Omental fat pad (tissue), 4 donors: ENCODE measurements around the gene TGFA. TPM values are rescaled to one million over a fixed set of nuclear protein-coding genes. Genes with fewer than 3 reads are reported as not detected.

ENCODE experiments used
- ATAC-seq: fragments of 150-250 bp; one replicate; pipeline ENCODE4 v1.9.1; 2016; ENCODE audit warnings: mild to moderate bottlenecking, moderate library complexity; ENCODE audit not compliant: low FRiP score
- DNase-seq: peaks from one replicate; pipeline ENCODE4 v3.0.0-alpha.2; 2019; ENCODE audit warnings: low spot score
- total RNA-seq, 4 donors: library from RNA; depleted of rRNA; stranded (reverse); fragments of >200 nt; gene quantifications; one replicate each; pipeline ENCODE4 v1.1.0, GENCODE V29; 2016
- TF ChIP-seq, protein P1 (sequence below), 3 donors: fragments of 450-650 bp; IDR thresholded peaks; one replicate each; pipeline ENCODE4 v1.5.1; 2016 to 2017; ENCODE audit warnings: antibody characterized with exemption in 3 of 3, mild to moderate bottlenecking in 3 of 3, moderate library complexity in 2 of 3

TGFA gene
- total RNA-seq, 4 donors from 2014 or later = 1.2 to 4.3 (median 1.9) TPM

DNA sequence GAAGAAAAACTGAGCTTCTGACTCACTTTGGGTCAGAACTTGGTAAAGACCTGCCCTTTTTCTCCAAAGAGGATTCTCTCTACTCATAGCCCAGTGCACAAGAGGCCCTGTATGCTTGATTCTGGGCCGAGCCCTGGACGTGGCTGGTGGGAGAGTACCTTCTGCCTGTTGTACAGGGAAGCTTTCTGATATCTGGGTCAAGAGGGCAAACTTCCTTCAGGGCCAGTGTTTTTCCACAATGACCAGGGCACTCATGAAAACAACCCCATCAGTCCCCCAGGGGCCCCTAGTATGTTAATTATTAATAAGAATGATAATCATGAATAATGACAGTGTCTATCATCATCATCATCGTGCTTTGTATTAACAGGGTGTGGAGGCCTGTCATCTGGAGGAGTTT, 90.0 kb downstream of the TGFA start:
- TF ChIP-seq, protein P1, sequence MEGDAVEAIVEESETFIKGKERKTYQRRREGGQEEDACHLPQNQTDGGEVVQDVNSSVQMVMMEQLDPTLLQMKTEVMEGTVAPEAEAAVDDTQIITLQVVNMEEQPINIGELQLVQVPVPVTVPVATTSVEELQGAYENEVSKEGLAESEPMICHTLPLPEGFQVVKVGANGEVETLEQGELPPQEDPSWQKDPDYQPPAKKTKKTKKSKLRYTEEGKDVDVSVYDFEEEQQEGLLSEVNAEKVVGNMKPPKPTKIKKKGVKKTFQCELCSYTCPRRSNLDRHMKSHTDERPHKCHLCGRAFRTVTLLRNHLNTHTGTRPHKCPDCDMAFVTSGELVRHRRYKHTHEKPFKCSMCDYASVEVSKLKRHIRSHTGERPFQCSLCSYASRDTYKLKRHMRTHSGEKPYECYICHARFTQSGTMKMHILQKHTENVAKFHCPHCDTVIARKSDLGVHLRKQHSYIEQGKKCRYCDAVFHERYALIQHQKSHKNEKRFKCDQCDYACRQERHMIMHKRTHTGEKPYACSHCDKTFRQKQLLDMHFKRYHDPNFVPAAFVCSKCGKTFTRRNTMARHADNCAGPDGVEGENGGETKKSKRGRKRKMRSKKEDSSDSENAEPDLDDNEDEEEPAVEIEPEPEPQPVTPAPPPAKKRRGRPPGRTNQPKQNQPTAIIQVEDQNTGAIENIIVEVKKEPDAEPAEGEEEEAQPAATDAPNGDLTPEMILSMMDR (IDR thresholded peaks at IDR 0.05) = no peak

DNA sequence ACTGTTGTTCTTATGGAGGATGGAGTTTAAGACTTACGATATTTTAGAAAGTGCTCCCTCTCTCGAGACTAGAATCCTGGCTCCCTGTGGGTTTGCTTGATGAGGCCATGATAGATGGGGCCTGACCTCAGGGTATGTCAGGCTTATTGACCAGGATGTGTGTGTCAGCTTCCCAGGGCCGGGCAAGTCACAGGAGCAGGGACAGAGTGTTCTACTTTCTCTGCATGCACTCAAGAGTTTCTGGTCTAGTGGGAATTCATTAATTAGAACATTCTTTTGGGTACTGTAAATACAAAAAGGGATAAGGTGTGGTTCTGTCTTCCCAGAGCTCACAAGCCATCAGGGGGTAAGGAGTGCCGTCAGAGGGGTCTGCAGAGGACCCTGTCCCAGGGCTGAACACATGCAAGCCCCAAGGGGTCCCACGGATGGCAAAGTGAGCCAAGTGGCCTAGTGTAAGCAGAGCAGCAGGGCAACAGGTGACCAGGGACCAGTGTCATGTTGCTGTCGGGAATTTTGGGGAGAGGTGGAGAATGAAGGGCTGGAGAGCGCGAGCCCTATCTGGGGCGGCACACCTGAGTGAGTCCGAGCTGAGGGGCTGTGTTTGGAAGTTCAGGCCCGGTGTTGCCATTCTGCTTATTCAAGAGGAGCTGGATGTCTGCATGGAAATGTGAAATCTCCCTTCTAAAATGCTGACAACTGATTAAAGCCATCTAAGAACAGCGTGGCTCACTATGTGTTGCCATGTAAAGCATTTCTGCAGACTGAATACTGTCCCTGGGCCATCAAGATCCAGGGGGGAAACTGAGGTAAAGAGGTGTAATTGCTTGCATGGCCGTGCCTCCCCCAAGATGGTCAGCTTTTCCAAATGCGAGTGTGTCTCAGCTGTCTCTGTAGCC, 91.4 kb downstream of the TGFA start:
- ATAC-seq (no peak), DNase-seq (no peak)
- TF ChIP-seq, protein P1 (IDR thresholded peaks at IDR 0.05) = no peak

More for the DNA sequence above, 90.0 kb downstream of the TGFA start:
- DNase-seq (no peak), ATAC-seq (no peak)

DNA sequence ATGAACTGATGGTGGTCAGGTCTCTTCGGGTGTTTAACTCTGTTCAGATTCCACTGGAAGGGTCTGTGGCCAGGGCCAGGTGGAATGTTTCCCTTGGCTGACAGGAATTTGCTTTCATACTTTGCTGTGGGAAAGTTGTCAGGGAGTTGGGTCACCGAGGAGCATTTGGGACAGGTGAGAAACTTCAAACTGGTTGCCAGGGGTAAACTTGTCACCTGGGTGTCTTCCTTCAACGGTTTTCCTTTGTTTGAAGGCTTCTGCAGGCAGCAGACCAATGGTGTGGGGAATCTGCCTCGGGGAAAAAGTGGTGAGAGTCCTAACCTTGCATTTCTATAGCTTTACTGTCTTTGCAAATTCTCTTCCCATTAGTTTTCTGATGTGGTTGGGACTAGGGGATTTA, 92.2 kb downstream of the TGFA start:
- TF ChIP-seq, protein P1 (IDR thresholded peaks at IDR 0.05) = no peak
- no peak for DNase-seq
- no peak for ATAC-seq

DNA sequence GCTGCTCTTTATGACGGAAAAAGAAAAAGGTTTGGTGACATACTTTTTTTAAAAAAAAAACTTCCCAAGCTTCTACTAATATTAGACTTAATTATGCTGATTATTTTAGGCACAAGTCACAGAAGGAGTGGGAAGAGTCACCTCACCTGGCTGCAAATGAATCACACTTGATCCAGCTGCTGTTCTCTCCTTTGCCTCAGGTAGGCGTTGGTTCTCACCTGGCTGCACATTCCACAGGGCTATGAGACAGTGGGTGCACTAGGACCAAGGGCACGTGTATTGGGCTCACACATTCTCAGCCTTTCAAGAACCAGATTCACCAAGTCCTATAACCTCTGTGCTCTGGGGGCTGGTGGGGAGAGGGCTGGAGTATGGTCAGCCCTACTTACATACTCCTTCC, 93.3 kb downstream of the TGFA start:
- no peak for ATAC-seq
- TF ChIP-seq, protein P1 (IDR thresholded peaks at IDR 0.05) = no peak
- no peak for DNase-seq

- no peak for ATAC-seq
- DNase-seq = no peak
- TF ChIP-seq, protein P1 (IDR thresholded peaks at IDR 0.05) = no peak
Measured at GRCh38 chr2:70458661-70459060, 95.0 kb downstream of the TGFA start.

GRCh38 chr2:70456585-70457495, 96.8 kb downstream of the TGFA start:
- ATAC-seq = no peak
- TF ChIP-seq, protein P1 (IDR thresholded peaks at IDR 0.05) = no peak
- no peak for DNase-seq
